DOHH2 (cell line): ENCODE data around the gene LTB.

ENCODE experiments used
- EZH2phosphoT487 ChIP-seq: fragments of 200-600 bp; sonication (generic); IDR thresholded peaks from 2 replicates; pipeline ENCODE4 v1.6.1; 2017; ENCODE audit warnings: borderline replicate concordance, mild to moderate bottlenecking, antibody characterized with exemption, low read length, moderate library complexity, mixed read lengths
- TF ChIP-seq, protein P1 (sequence below): fragments of 200-600 bp; sonication (generic); IDR thresholded peaks from one replicate; pipeline ENCODE4 v1.5.1; 2014; ENCODE audit warnings: antibody characterized with exemption, mild to moderate bottlenecking, low read depth, low read length; ENCODE audit not compliant: poor library complexity, severe bottlenecking

GRCh38 chr6:31567531-31568370 lies 14.5 kb downstream of the LTB start:
- TF ChIP-seq, protein P1, sequence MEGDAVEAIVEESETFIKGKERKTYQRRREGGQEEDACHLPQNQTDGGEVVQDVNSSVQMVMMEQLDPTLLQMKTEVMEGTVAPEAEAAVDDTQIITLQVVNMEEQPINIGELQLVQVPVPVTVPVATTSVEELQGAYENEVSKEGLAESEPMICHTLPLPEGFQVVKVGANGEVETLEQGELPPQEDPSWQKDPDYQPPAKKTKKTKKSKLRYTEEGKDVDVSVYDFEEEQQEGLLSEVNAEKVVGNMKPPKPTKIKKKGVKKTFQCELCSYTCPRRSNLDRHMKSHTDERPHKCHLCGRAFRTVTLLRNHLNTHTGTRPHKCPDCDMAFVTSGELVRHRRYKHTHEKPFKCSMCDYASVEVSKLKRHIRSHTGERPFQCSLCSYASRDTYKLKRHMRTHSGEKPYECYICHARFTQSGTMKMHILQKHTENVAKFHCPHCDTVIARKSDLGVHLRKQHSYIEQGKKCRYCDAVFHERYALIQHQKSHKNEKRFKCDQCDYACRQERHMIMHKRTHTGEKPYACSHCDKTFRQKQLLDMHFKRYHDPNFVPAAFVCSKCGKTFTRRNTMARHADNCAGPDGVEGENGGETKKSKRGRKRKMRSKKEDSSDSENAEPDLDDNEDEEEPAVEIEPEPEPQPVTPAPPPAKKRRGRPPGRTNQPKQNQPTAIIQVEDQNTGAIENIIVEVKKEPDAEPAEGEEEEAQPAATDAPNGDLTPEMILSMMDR: no peak
- no peak for TF ChIP-seq EZH2phosphoT487
